H1 (cell line): ENCODE data around the gene SLIT3. TPM values are rescaled to one million over a fixed set of nuclear protein-coding genes. Genes with fewer than 3 reads are reported as not detected.

Source experiments
- CTBP2 ChIP-seq: IDR thresholded peaks from 2 replicates; pipeline ENCODE4 v1.7.0; 2011; ENCODE audit warnings: borderline replicate concordance, mild to moderate bottlenecking, moderate library complexity, mixed read lengths, low read length; ENCODE audit not compliant: insufficient read depth, insufficient read length
- EZH2 ChIP-seq: fragments of 200-600 bp; sonication (generic); IDR thresholded peaks from 2 replicates; pipeline ENCODE4 v1.7.1; 2012; ENCODE audit warnings: low read depth, mild to moderate bottlenecking, moderate library complexity, low read length, inconsistent platforms; ENCODE audit not compliant: severe bottlenecking
- MAX ChIP-seq: IDR thresholded peaks from 2 replicates; pipeline ENCODE4 v1.6.1; 2012; ENCODE audit warnings: inconsistent platforms
- RBBP5 ChIP-seq: IDR thresholded peaks from 2 replicates; pipeline ENCODE4 v1.7.1; 2012; ENCODE audit warnings: low read depth, mild to moderate bottlenecking, inconsistent platforms, low read length, moderate library complexity, borderline replicate concordance
- SAP30 ChIP-seq: fragments of 300-600 bp; sonication (generic); IDR thresholded peaks from 2 replicates; pipeline ENCODE4 v1.7.1; 2012; ENCODE audit warnings: low read length, moderate library complexity, mild to moderate bottlenecking, inconsistent platforms; ENCODE audit not compliant: insufficient read depth, insufficient replicate concordance
- SP1 ChIP-seq: IDR thresholded peaks from 2 replicates; pipeline ENCODE4 v1.6.1; 2011; ENCODE audit warnings: low read depth, low read length
- polyA plus RNA-seq, 7 experiments: library from polyadenylated mRNA; depleted of rRNA in 3 of 7; stranded (reverse) in 5 of 7; unstranded in 2 of 7; fragments of >200 nt in 5 of 7; fragments of 200-250 nt in 2 of 7; gene quantifications; 1 replicate in 5 of 7; 2 replicates in 1 of 7; 4 replicates in 1 of 7; pipeline versions ENCODE4 v1.2.1 to v1.2.3, GENCODE V29; 2011 to 2013; ENCODE audit warnings: missing spikeins in 2 of 7, mixed read lengths in 2 of 7
- total RNA-seq: library from RNA; stranded (reverse); fragmentation: NEBNext Ultra II Directional; extraction: Animal tissue kit (Norgen Biotek cat#: 25700); gene quantifications from 2 replicates; pipeline ENCODE4 v1.2.1, GENCODE V29; 2021

The SLIT3 gene
- total and polyA plus RNA-seq, 2 of the 8 experiments (the other 6 are each of a cell fraction or from before 2014, with no cell fraction given), result 1.1 to 1.2 TPM

GRCh38 chr5:168965638-168966037 lies 335.3 kb downstream of the SLIT3 start (continued):
- no peak for TF ChIP-seq RBBP5
- TF ChIP-seq MAX, result no peak
- no peak for TF ChIP-seq CTBP2
- TF ChIP-seq SAP30, result no peak
- no peak for TF ChIP-seq SP1
- TF ChIP-seq EZH2, result no peak
